ENCODE measurements around the gene RPL14.

RPL14 gene

DNA sequence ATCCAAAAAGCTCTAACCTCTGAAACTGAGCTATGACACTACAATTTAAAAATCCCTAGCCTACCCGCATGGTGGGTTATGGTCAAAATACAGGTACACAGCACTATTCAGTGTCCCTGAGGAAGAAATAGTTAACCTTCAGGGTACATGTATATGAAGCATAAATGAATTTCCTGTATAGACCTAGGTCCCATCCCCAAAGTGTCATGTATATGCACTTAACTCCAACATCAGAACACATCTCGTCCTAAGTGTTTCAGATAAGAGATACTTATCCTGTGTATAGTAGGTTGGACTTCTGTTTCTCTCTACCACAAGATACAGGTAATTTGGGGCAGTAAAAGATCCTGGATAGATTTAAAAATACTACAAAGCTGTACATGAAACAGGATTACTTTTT lies 6.4 kb downstream of the RPL14 start:
- no peaks in the 10 kb centered on the region for H3K27me3 ChIP-seq (ENCODE audit: control insufficient read depth, low read length)
- peaks cover 88% of the 10 kb centered on the region for H3K36me3 ChIP-seq (ENCODE audit: control insufficient read depth, low read length)
- peaks cover 31% of the 10 kb centered on the region for H3K79me2 ChIP-seq (ENCODE audit: control insufficient read depth, low read length)
- H3K4me3 ChIP-seq (ENCODE audit: low read length), result no peak overlapping the region
- H3K27ac ChIP-seq (ENCODE audit: low read depth, low read length), result no peak overlapping the region
- TF ChIP-seq, protein P1, sequence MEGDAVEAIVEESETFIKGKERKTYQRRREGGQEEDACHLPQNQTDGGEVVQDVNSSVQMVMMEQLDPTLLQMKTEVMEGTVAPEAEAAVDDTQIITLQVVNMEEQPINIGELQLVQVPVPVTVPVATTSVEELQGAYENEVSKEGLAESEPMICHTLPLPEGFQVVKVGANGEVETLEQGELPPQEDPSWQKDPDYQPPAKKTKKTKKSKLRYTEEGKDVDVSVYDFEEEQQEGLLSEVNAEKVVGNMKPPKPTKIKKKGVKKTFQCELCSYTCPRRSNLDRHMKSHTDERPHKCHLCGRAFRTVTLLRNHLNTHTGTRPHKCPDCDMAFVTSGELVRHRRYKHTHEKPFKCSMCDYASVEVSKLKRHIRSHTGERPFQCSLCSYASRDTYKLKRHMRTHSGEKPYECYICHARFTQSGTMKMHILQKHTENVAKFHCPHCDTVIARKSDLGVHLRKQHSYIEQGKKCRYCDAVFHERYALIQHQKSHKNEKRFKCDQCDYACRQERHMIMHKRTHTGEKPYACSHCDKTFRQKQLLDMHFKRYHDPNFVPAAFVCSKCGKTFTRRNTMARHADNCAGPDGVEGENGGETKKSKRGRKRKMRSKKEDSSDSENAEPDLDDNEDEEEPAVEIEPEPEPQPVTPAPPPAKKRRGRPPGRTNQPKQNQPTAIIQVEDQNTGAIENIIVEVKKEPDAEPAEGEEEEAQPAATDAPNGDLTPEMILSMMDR (IDR thresholded peaks at IDR 0.05; ENCODE audit: low read depth, low read length, poor library complexity, severe bottlenecking), result no peak
- no peak for TF ChIP-seq EZH2phosphoT487 (IDR thresholded peaks at IDR 0.05; ENCODE audit: borderline replicate concordance, low read length)
- H4K20me1 ChIP-seq (ENCODE audit: control insufficient read depth, insufficient read depth, low read depth, low read length), result peaks cover 19% of the 10 kb centered on the region
- no peaks in the 10 kb centered on the region for H3K9me3 ChIP-seq (ENCODE audit: control insufficient read depth, insufficient read depth, low read length)
- H3K4me1 ChIP-seq (ENCODE audit: control insufficient read depth, low read length), result peaks cover 8% of the 10 kb centered on the region
- no peaks in the 10 kb centered on the region for H3K9me2 ChIP-seq (replicated peaks; ENCODE audit: control insufficient read depth, low read length)
- H3K4me2 ChIP-seq (ENCODE audit: low read length), result no peak overlapping the region
- peaks cover 71% of the 10 kb centered on the region for H3F3A ChIP-seq (ENCODE audit: control insufficient read depth, insufficient read depth)

DNA sequence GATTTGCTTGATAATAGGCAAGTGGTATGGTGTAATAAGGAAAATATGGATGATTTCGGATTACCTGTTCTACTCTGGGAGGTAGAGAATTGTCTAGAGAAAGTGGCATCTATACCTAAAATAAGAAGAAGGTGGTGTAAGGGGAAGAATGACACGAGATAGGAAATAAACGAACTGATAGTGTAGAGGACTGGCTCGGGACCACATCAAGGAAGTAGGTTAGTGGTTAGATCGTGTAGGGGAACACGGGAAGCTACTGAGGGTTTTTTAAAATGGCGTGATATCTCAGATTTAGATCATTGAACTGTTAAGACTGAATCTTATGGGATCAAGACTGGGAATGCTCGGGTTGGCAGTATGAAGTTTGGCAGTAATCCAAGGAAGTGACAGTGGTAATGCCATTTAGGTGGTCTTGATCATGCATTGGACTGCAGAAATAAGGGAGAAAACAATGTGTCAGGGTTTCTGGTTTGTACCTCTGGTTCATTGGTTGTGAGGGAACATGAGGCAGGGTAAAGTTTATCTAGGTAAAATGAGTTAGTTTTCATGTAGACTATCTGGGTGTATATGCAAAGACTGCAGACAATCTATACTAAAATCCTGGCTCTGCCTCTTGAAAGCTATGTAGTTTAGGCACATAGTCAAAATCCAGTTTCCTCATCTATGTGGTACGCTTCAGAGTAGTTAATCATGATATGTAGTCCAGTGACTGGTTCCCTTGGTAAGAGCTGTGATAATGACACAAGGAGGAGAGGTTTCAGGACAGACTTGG lies 7.4 kb downstream of the RPL14 start:
- peaks cover 78% of the 10 kb centered on the region for H3K36me3 ChIP-seq (ENCODE audit: control insufficient read depth, low read length)
- no peaks in the 10 kb centered on the region for H3K27me3 ChIP-seq (ENCODE audit: control insufficient read depth, low read length)
- no peaks in the 10 kb centered on the region for H3K9me3 ChIP-seq (ENCODE audit: control insufficient read depth, insufficient read depth, low read length)
- no peaks in the 10 kb centered on the region for H3K9me2 ChIP-seq (replicated peaks; ENCODE audit: control insufficient read depth, low read length)
- no peaks in the 10 kb centered on the region for H3K4me1 ChIP-seq (ENCODE audit: control insufficient read depth, low read length)
- no peak overlapping the region for H3K27ac ChIP-seq (ENCODE audit: low read depth, low read length)
- no peak overlapping the region for H3K4me2 ChIP-seq (ENCODE audit: low read length)
- TF ChIP-seq, protein P1 (IDR thresholded peaks at IDR 0.05; ENCODE audit: low read depth, low read length, poor library complexity, severe bottlenecking), result no peak
- TF ChIP-seq EZH2phosphoT487 (IDR thresholded peaks at IDR 0.05; ENCODE audit: borderline replicate concordance, low read length), result no peak
- H3F3A ChIP-seq (ENCODE audit: control insufficient read depth, insufficient read depth), result peaks cover 63% of the 10 kb centered on the region
- H3K79me2 ChIP-seq (ENCODE audit: control insufficient read depth, low read length), result peaks cover 21% of the 10 kb centered on the region
- peaks cover 11% of the 10 kb centered on the region for H4K20me1 ChIP-seq (ENCODE audit: control insufficient read depth, insufficient read depth, low read depth, low read length)
- H3K4me3 ChIP-seq (ENCODE audit: low read length), result no peak overlapping the region

DNA sequence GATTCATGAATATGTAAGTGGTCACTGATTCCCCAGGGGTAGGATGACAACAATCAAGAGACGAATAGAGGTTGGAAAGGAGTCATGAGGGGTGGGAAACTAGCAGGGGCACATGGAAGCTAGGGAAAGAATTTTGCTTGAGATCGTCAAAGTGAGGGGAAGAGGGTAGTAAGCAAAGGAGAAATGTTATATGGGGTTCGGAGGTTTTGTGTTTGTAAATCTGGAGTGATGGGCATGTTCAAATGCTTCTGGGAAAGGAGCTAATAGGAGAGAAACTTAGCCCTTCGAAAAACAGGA lies 7.9 kb downstream of the RPL14 start:
- H3K9me2 ChIP-seq (replicated peaks; ENCODE audit: control insufficient read depth, low read length), result no peaks in the 10 kb centered on the region
- peaks cover 9% of the 10 kb centered on the region for H4K20me1 ChIP-seq (ENCODE audit: control insufficient read depth, insufficient read depth, low read depth, low read length)
- no peaks in the 10 kb centered on the region for H3K9me3 ChIP-seq (ENCODE audit: control insufficient read depth, insufficient read depth, low read length)
- peaks cover 61% of the 10 kb centered on the region for H3F3A ChIP-seq (ENCODE audit: control insufficient read depth, insufficient read depth)
- no peaks in the 10 kb centered on the region for H3K4me1 ChIP-seq (ENCODE audit: control insufficient read depth, low read length)
- H3K79me2 ChIP-seq (ENCODE audit: control insufficient read depth, low read length), result peaks cover 16% of the 10 kb centered on the region
- H3K4me3 ChIP-seq (ENCODE audit: low read length), result no peak overlapping the region
- no peak overlapping the region for H3K4me2 ChIP-seq (ENCODE audit: low read length)
- H3K27me3 ChIP-seq (ENCODE audit: control insufficient read depth, low read length), result no peaks in the 10 kb centered on the region
- H3K36me3 ChIP-seq (ENCODE audit: control insufficient read depth, low read length), result peaks cover 73% of the 10 kb centered on the region
- no peak overlapping the region for H3K27ac ChIP-seq (ENCODE audit: low read depth, low read length)
- no peak for TF ChIP-seq EZH2phosphoT487 (IDR thresholded peaks at IDR 0.05; ENCODE audit: borderline replicate concordance, low read length)
- TF ChIP-seq, protein P1 (IDR thresholded peaks at IDR 0.05; ENCODE audit: low read depth, low read length, poor library complexity, severe bottlenecking), result no peak

Measured in DOHH2 (cell line).